ENCODE measurements around the gene PAPPA2. TPM values are rescaled to one million over a fixed set of nuclear protein-coding genes. Genes with fewer than 3 reads are reported as not detected.

PAPPA2 gene
- total and polyA plus RNA-seq, 2 of the 8 experiments (the other 6 are each of a cell fraction or from before 2014, with no cell fraction given), result 0.08 to 0.88 TPM

GRCh38 chr1:176744142-176744541 is 281.2 kb downstream of the PAPPA2 start (continued):
- no peak for TF ChIP-seq JUN (IDR thresholded peaks at IDR 0.05; ENCODE audit: low read depth, low read length)
- no peak for TF ChIP-seq HDAC6 (IDR thresholded peaks at IDR 0.05; ENCODE audit: low read depth, low read length)
